Activated CD4-positive, alpha-beta T cell treated with anti-CD3 and anti-CD28 coated beads for 36 hours (primary cell): ENCODE results near the gene UBA6. TPM values are rescaled to one million over a fixed set of nuclear protein-coding genes. Genes with fewer than 3 reads are reported as not detected.
"Not testable (repeated sequence)": the region's sequence is repeated elsewhere in the genome, so short reads cannot be mapped to it uniquely, and the experiment has no call there.

Experiments
- ATAC-seq: fragments of 200-7000 bp; cut with Tn5 transposase; one replicate; pipeline ENCODE4 v1.10.0; 2021; ENCODE audit warnings: mild to moderate bottlenecking, moderate library complexity
- CTCF ChIA-PET: fragments of 350-600 bp; sonication (Branson Sonifier 250); formaldehyde crosslinking; loops from one replicate; lab custom pipeline; 2021; ENCODE audit warnings: antibody characterized with exemption; lab: Charles Lee
- POLR2A ChIA-PET: fragments of 350-600 bp; sonication (Branson Sonifier 250); formaldehyde crosslinking; loops from one replicate; lab custom pipeline; 2021; ENCODE audit warnings: antibody characterized with exemption, inconsistent platforms; lab: Charles Lee
- DNase-seq: peaks from one replicate; pipeline ENCODE4 v3.0.0-alpha.2; 2020
- H3K27ac Mint-ChIP-seq: one replicate; pipeline ENCODE4 v1.8.0; 2021; ENCODE audit warnings: mixed read lengths
- H3K27me3 Mint-ChIP-seq: one replicate; pipeline ENCODE4 v1.8.0; 2021; ENCODE audit warnings: mixed read lengths
- H3K36me3 Mint-ChIP-seq: one replicate; pipeline ENCODE4 v1.8.0; 2021; ENCODE audit warnings: low read depth, mixed read lengths
- H3K4me1 Mint-ChIP-seq: one replicate; pipeline ENCODE4 v1.8.0; 2021; ENCODE audit warnings: mixed read lengths
- H3K4me3 Mint-ChIP-seq: one replicate; pipeline ENCODE4 v1.8.0; 2021; ENCODE audit warnings: mild to moderate bottlenecking, moderate library complexity, mixed read lengths
- H3K9me3 Mint-ChIP-seq: one replicate; pipeline ENCODE4 v1.8.0; 2021; ENCODE audit warnings: low read depth, mixed read lengths
- intact Hi-C, 2 experiments: fragments of 100-400 bp; cut with DNase I in 1 of 2; cut with micrococcal nuclease in 1 of 2; formaldehyde crosslinking; loops; one replicate each; pipeline versions ENCODE4 v1.14.2 to v1.15.1; 2022 to 2024; cut with DNase I, micrococcal nuclease
- total RNA-seq, 2 experiments: library from RNA; stranded (reverse); gene quantifications; one replicate each; pipeline ENCODE4 v1.2.3, GENCODE V29; 2021

Gene UBA6
- 10 to 100 TPM; 88.3 to 97.3 TPM for total RNA-seq

DNA sequence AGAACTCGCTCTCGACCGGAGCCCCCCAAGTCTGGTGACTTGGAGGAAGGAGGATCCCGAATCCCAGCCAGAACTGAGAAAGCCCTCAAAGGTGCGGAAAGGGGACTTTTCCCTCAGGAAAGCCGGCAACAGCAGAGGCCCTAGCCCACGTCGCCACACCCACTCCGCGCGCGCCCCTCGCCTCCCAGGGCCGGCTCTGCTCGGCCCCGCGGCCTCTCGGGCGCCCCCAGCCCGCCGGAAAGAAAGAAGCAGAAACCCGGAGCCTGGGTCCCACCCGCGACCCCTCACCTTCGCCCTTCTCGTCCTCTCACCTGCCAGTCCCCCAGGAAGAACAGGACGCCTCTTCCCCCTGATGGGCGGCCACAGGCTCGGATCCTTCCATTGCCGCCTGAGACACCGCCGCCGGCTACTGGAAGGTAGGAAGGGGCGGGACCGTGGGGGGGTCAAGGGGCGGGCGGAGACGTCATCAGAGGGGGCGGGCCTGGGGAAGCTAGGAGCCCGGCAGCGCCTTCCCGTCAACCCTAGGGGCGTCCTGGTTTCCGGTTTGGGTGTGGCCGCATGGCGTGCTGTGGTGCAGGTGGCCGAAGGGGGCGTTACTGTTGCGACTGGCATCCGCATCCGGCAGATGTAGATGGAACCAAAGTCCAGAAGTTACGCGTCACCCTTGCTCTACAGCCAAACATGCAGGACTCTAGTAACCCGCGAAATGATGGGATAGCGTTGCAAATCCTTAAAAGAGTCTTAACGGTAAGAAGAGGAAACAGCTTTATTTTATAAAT lies at the start of gene UBA6:
Gene UBA6 (minus strand): TSS at position 418 of the 779 bp plus-strand sequence. CDS start 36 bp downstream, at position 382.
- Mint-ChIP-seq H3K4me1 (peaks cover 54% of the 10 kb centered on the region), H3K27ac (peak within 1 kb of the TSS; percentile 94), H3K36me3 (peaks cover 39% of the 10 kb centered on the region), H3K4me3 (peak within 1 kb of the TSS; percentile 87), H3K9me3 (peaks cover 7% of the 10 kb centered on the region), H3K27me3 (no peaks in the 10 kb centered on the region)
- intact Hi-C loops = loop anchor here (1.0 to 5.0 kb wide), 9 partner anchors 13 to 649 kb away; partner anchors contain the start of genes CENPC (in 2 of the 2) and YTHDC1 (in 1 of the 2)
- ATAC-seq (peak; percentile 98), DNase-seq (peak; percentile 98)
- CTCF ChIA-PET = interaction anchor here (0.7 to 2.5 kb wide), 13 partner anchors 9 to 199 kb away, joined by 3 to 9 read pairs (median 4); no protein-coding TSS in a partner anchor
- POLR2A ChIA-PET = no interaction called here

- H3K27me3 Mint-ChIP-seq = no peaks in the 10 kb centered on the region
- intact Hi-C loops = no loop called here
- H3K36me3 Mint-ChIP-seq = no peaks in the 10 kb centered on the region
- ATAC-seq (no peak), DNase-seq (no peak)
- H3K4me1 Mint-ChIP-seq = peaks cover 8% of the 10 kb centered on the region
- ChIA-PET CTCF (interaction anchor here (0.6 kb wide), 1 partner anchor 582 kb away, joined by 3 read pairs; no protein-coding TSS in a partner anchor), POLR2A (no interaction called here)
- H3K4me3 Mint-ChIP-seq = no peak overlapping the region
- no peaks in the 10 kb centered on the region for H3K9me3 Mint-ChIP-seq
- no peak overlapping the region for H3K27ac Mint-ChIP-seq
Observed at GRCh38 chr4:67750691-67751090, 49.7 kb upstream of the UBA6 start.

DNA sequence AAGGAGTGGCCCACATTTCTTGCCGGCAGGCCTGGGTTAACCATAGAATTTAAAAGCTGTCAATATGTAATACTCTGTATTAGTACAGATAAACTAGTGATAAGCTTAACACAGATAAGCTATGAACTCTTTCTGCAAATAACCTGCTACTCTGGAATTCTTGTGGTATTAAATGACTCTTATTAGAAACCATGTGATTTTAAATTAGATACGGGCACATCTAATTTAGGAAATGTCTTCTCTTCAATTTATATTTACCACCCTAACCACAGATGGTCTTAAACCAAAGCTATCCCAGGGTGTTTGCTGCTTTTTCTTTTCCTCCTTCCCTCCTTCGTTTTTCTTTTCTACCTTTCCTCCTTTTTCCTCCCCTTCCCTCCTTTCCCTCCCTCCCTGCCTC lies 48.3 kb upstream of the UBA6 start:
- Mint-ChIP-seq H3K27me3 (no peaks in the 10 kb centered on the region), H3K4me1 (peaks cover 8% of the 10 kb centered on the region), H3K4me3 (no peak overlapping the region), H3K27ac (no peak overlapping the region), H3K36me3 (no peaks in the 10 kb centered on the region), H3K9me3 (no peaks in the 10 kb centered on the region)
- POLR2A ChIA-PET = no interaction called here
- intact Hi-C loops = loop anchor here (5.0 kb wide), 3 partner anchors 47 to 428 kb away; partner anchors contain the start of gene UBA6 (in 1 of the 2)
- DNase-seq = no peak
- CTCF ChIA-PET = interaction anchor here (2.3 kb wide), 1 partner anchor 17 kb away, joined by 8 read pairs; no protein-coding TSS in a partner anchor
- no peak for ATAC-seq

DNA sequence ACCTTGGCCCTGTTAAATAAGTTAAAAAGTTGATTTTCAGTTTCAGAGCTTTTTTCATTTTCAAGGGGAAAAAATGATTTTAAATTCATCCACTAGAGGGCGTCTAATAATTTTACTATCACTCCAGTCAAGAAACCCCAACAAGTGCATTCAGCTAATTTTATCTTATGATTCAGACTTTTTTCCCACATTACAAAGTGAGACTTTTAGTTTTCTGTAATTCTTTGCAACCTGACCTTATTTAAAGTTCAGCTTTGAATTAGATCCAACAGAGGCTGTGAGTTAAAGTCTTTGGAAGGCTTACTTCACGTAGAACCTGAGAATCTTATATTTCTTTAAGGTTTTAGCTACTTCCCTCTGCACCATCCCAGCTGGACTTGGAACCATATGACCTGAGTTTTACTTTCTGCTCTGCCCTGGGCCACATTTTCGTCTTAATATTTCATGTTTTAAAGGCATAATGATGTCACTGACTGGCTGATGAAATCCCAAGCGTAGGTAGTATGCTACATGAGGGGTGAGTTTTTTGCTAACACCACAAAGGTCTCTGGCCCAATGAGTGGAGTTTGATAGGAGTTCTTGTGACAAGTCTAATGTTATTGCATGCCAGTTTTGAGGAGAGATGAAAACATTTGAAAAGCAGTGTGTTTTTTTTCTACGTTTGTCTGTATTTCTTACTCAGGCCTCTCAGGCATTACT lies 46.0 kb upstream of the UBA6 start:
- no peaks in the 10 kb centered on the region for H3K36me3 Mint-ChIP-seq
- H3K9me3 Mint-ChIP-seq = no peaks in the 10 kb centered on the region
- no peak for DNase-seq
- H3K4me1 Mint-ChIP-seq = peaks cover 11% of the 10 kb centered on the region
- ChIA-PET POLR2A (no interaction called here), CTCF (interaction anchor here (0.5 to 2.9 kb wide), 40 partner anchors 9 to 429 kb away, joined by 3 to 24 read pairs (median 4); partner anchors contain the start of genes CENPC and UBA6)
- intact Hi-C loops = loop anchor here (1.0 to 5.0 kb wide), 7 partner anchors 45 to 430 kb away; partner anchors contain the start of gene UBA6 (in 2 of the 2)
- peak overlapping the region; percentile 77 for H3K27ac Mint-ChIP-seq
- peak overlapping the region; percentile 5 for H3K4me3 Mint-ChIP-seq
- ATAC-seq = peak; percentile 78
- H3K27me3 Mint-ChIP-seq = no peaks in the 10 kb centered on the region

DNA sequence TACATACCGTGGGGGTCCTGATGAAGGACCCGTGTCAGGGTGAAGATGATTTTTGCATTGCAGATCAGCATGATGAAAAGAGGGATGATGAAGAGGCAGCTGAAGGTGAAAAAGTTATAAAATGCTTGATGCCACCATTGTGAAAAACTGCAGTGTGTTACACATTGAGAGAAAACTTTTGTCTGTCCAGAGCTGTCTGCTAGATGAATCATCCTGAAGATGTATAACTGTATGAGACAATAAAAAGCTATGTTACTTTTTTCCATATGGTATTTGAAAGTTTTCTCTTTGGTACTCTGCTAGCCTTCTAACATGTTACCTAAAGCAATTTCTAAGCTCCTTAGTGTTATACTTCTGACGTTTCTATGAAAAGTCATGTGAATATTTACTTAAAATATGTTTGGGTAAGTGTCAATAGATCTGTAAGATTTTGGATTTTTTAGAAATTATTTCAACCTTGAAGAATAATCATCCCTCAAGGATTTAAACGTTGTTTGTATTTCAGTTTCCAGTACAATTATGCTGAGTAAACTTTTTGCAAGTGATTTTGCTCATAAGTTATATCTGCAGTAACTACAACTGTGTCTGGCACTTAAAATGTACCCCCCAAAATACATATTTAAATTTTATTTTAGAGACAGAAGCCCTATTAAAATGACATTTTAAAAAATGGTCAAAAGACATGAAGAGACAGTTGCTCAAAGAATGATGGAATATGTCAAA lies 43.8 kb upstream of the UBA6 start:
- H3K36me3 Mint-ChIP-seq = no peaks in the 10 kb centered on the region
- DNase-seq (no peak), ATAC-seq (no peak)
- no peak overlapping the region for H3K4me3 Mint-ChIP-seq
- POLR2A ChIA-PET = no interaction called here
- intact Hi-C loops = loop anchor here (5.0 kb wide), 3 partner anchors 42 to 433 kb away; partner anchors contain the start of gene UBA6 (in 1 of the 2)
- CTCF ChIA-PET = interaction anchor here (0.6 to 2.9 kb wide), 7 partner anchors 10 to 431 kb away, joined by 3 to 24 read pairs (median 4); no protein-coding TSS in a partner anchor
- peaks cover 11% of the 10 kb centered on the region for H3K4me1 Mint-ChIP-seq
- no peaks in the 10 kb centered on the region for H3K9me3 Mint-ChIP-seq
- no peaks in the 10 kb centered on the region for H3K27me3 Mint-ChIP-seq
- H3K27ac Mint-ChIP-seq = no peak overlapping the region

DNA sequence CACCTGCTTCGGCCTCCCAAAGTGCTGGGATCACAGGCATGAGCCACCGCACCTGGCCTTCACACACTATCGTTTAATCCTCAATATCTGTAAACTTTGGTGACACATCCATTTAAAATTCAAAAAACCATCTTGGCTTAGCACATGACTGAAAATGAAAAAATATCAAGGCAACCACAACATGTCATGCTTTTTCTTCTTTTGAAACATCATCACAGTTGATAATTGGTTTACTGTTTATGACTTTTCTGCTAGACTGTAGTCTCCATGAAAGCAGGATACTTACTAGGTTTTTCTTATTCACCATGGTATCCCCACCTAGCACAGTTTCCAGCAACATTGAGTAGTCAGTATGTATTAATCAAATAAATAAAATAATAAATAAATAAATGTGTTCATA lies 42.2 kb upstream of the UBA6 start:
- H3K27ac Mint-ChIP-seq = no peak overlapping the region
- POLR2A ChIA-PET = no interaction called here
- ATAC-seq (peak; percentile 47), DNase-seq (no peak)
- H3K9me3 Mint-ChIP-seq = no peaks in the 10 kb centered on the region
- H3K4me1 Mint-ChIP-seq = peaks cover 11% of the 10 kb centered on the region
- H3K27me3 Mint-ChIP-seq = no peaks in the 10 kb centered on the region
- H3K36me3 Mint-ChIP-seq = no peaks in the 10 kb centered on the region
- CTCF ChIA-PET = no interaction called here
- H3K4me3 Mint-ChIP-seq = no peak overlapping the region
- intact Hi-C loops = no loop called here

DNA sequence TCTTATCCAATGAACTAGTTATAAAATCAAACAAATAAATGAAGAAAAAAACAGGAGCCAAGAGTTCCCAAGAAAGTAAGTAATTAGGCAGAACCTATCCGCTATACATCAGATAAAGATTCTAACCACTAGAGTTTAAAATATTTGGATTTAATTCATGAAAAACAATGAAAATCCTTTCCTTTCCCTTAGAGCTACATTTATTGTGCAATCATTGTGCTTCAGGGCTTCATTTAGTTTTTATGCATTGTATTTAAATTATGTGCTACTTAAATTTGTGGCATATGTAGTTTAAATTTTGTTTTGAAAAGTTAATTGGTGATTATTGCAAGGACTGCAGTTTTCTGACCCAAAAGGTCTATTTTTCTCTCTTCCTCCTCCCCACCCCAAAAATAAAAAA lies 35.3 kb upstream of the UBA6 start:
- H3K27me3 Mint-ChIP-seq = no peaks in the 10 kb centered on the region
- H3K9me3 Mint-ChIP-seq = no peaks in the 10 kb centered on the region
- no peak overlapping the region for H3K4me3 Mint-ChIP-seq
- no peak overlapping the region for H3K27ac Mint-ChIP-seq
- ChIA-PET CTCF (interaction anchor here (1.2 kb wide), 1 partner anchor 10 kb away, joined by 4 read pairs; no protein-coding TSS in a partner anchor), POLR2A (no interaction called here)
- intact Hi-C loops = no loop called here
- no peak for ATAC-seq
- peaks cover 5% of the 10 kb centered on the region for H3K36me3 Mint-ChIP-seq
- H3K4me1 Mint-ChIP-seq = no peaks in the 10 kb centered on the region
- no peak for DNase-seq

DNA sequence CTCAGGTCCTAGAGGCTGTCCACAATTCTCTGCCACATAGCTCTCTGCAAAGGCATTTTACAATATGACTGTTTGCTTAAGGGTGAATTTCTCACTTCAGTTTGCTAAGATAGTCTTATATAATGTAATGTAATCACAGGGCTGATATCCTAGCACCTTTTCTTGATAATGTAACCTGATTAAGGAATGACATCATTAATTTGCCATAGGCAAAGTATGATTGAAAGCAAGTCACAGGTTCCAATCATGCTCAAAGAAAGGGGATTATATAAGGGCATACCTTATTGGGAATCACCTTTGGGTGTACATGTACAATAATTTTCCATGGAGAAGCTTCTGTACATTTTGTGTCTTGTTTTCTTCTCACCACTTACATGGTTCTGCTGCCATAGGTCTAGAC lies 34.4 kb upstream of the UBA6 start:
- no peaks in the 10 kb centered on the region for H3K4me1 Mint-ChIP-seq
- intact Hi-C loops = no loop called here
- no peaks in the 10 kb centered on the region for H3K9me3 Mint-ChIP-seq
- ATAC-seq (no peak), DNase-seq (no peak)
- POLR2A ChIA-PET = no interaction called here
- H3K27ac Mint-ChIP-seq = no peak overlapping the region
- CTCF ChIA-PET = interaction anchor here (1.7 kb wide), 1 partner anchor 9 kb away, joined by 4 read pairs; no protein-coding TSS in a partner anchor
- H3K27me3 Mint-ChIP-seq = no peaks in the 10 kb centered on the region
- H3K36me3 Mint-ChIP-seq = peaks cover 6% of the 10 kb centered on the region
- no peak overlapping the region for H3K4me3 Mint-ChIP-seq

DNA sequence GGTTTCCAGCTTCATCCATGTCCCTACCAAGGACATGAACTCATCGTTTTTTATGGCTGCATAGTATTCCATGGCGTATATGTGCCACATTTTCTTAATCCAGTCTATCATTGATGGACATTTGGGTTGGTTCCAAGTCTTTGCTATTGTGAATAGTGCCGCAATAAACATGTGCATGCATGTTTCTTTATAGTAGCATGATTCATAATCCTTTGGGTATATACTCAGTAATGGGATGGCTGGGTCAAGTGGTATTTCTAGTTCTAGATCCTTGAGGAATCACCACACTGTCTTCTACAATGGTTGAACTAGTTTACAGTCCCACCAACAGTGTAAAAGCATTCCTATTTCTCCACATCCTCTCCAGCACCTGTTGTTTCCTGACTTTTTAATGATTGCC lies 29.6 kb upstream of the UBA6 start:
- H3K9me3 Mint-ChIP-seq, CTCF ChIA-PET, POLR2A ChIA-PET, H3K27me3 Mint-ChIP-seq, intact Hi-C loops, H3K36me3 Mint-ChIP-seq, ATAC-seq, H3K4me3 Mint-ChIP-seq, DNase-seq, H3K4me1 Mint-ChIP-seq, H3K27ac Mint-ChIP-seq: not testable (repeated sequence)

- no peak overlapping the region for H3K27ac Mint-ChIP-seq
- ChIA-PET CTCF (interaction anchor here (1.7 kb wide), 1 partner anchor 19 kb away, joined by 6 read pairs; no protein-coding TSS in a partner anchor), POLR2A (no interaction called here)
- H3K4me1 Mint-ChIP-seq = peaks cover 8% of the 10 kb centered on the region
- H3K36me3 Mint-ChIP-seq = peaks cover 6% of the 10 kb centered on the region
- no peaks in the 10 kb centered on the region for H3K27me3 Mint-ChIP-seq
- ATAC-seq (peak; percentile 58), DNase-seq (no peak)
- intact Hi-C loops = no loop called here
- H3K9me3 Mint-ChIP-seq = no peaks in the 10 kb centered on the region
- H3K4me3 Mint-ChIP-seq = no peak overlapping the region
Observed at GRCh38 chr4:67727124-67727850, 26.3 kb upstream of the UBA6 start.
